Measurements from ENCODE around the gene CORO2B. TPM values are rescaled to one million over a fixed set of nuclear protein-coding genes. Genes with fewer than 3 reads are reported as not detected.

CORO2B gene
- total and polyA plus RNA-seq, 9 of the 15 experiments (the other 6 are each of a cell fraction or from before 2014, with no cell fraction given) = not detected

- TF ChIP-seq ZNF592 (IDR thresholded peaks at IDR 0.05) = no peak
- TF ChIP-seq BACH1 (tag; IDR thresholded peaks at IDR 0.05) = no peak
- TF ChIP-seq NKRF (IDR thresholded peaks at IDR 0.05; ENCODE audit: borderline replicate concordance) = no peak
- no peak for TF ChIP-seq ZNF121 (CRISPR knock-in tag; conservative IDR thresholded peaks at IDR 0.05)
- TF ChIP-seq BCOR (IDR thresholded peaks at IDR 0.05) = no peak
- TF ChIP-seq YY1 (IDR thresholded peaks at IDR 0.05; ENCODE audit: borderline replicate concordance in 1 of 3, control insufficient read depth in 1 of 3, extremely low read depth in 1 of 3, insufficient read depth in 3 of 3, insufficient read length in 1 of 3, insufficient replicate concordance in 2 of 3, low read depth in 1 of 3, low read length in 2 of 3) = no peak
- no peak for TF ChIP-seq ZNF41 (CRISPR knock-in tag; conservative IDR thresholded peaks at IDR 0.05)
- no peak for TF ChIP-seq CAMTA2 (CRISPR knock-in tag; conservative IDR thresholded peaks at IDR 0.05)
These were observed 55.3 kb downstream of the CORO2B start (continued) for GRCh38 chr15:68634122-68634482.

Measured in K562 (cell line).